Measurements from ENCODE around the gene KCNN3.

DNA sequence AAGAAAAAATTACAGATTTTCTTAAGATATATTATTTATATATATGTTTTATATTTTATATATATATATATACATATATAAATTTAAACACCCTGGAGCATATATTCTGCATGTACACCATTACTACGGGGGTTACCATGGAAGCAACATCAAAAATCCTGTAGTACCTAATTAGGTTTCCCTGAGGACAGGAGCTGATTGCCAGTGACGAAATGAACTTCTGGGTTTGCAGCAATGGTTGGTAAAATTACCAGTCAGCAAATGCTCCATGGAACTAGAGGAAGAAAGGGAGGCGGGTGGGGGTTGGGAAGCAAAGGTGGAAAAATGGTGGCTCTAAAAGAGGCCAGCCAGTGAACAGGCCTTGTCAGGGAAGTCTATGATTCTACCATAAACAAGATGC is 89.5 kb downstream of the KCNN3 start:
- TF ChIP-seq, protein P1, sequence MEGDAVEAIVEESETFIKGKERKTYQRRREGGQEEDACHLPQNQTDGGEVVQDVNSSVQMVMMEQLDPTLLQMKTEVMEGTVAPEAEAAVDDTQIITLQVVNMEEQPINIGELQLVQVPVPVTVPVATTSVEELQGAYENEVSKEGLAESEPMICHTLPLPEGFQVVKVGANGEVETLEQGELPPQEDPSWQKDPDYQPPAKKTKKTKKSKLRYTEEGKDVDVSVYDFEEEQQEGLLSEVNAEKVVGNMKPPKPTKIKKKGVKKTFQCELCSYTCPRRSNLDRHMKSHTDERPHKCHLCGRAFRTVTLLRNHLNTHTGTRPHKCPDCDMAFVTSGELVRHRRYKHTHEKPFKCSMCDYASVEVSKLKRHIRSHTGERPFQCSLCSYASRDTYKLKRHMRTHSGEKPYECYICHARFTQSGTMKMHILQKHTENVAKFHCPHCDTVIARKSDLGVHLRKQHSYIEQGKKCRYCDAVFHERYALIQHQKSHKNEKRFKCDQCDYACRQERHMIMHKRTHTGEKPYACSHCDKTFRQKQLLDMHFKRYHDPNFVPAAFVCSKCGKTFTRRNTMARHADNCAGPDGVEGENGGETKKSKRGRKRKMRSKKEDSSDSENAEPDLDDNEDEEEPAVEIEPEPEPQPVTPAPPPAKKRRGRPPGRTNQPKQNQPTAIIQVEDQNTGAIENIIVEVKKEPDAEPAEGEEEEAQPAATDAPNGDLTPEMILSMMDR (IDR thresholded peaks at IDR 0.05; ENCODE audit: control extremely low read depth in 1 of 3, insufficient read depth in 1 of 3, low read depth in 1 of 3, low read length in 3 of 3) = no peak
- no peak for TF ChIP-seq RAD21 (IDR thresholded peaks at IDR 0.05 in 1 of 2, conservative IDR thresholded peaks at IDR 0.05 in 1 of 2; ENCODE audit: low read depth in 2 of 2, low read length in 2 of 2)
- no peak for TF ChIP-seq RXRA (IDR thresholded peaks at IDR 0.05; ENCODE audit: insufficient read depth, low read depth, low read length)
- no peak for TF ChIP-seq SRF (IDR thresholded peaks at IDR 0.05; ENCODE audit: low read depth, low read length)
- no peak for TF ChIP-seq JUND (IDR thresholded peaks at IDR 0.05; ENCODE audit: low read length)
- TF ChIP-seq, protein P2, sequence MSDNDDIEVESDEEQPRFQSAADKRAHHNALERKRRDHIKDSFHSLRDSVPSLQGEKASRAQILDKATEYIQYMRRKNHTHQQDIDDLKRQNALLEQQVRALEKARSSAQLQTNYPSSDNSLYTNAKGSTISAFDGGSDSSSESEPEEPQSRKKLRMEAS (IDR thresholded peaks at IDR 0.05) = no peak
- no peak for TF ChIP-seq POLR2AphosphoS5 (IDR thresholded peaks at IDR 0.05; ENCODE audit: low read depth, low read length)
